Small intestine (tissue), 7 donors: ENCODE data around the gene AHNAK. TPM values are rescaled to one million over a fixed set of nuclear protein-coding genes. Genes with fewer than 3 reads are reported as not detected.
A peak's percentile ranks its signal among the peaks of the same experiment; 100 is the strongest.
"Not testable (repeated sequence)": the region's sequence is repeated elsewhere in the genome, so short reads cannot be mapped to it uniquely, and the experiment has no call there.

Experiments used
- DNase-seq, 2 donors: peaks; one replicate each; pipeline versions ENCODE4 v3.0.0 to v3.0.0-alpha.2; 2013
- FAIRE-seq: peaks from 2 replicates; lab custom pipeline; 2012; peaks lifted over from hg19 to GRCh38; lab: Jason Lieb, UNC
- H3K27ac ChIP-seq, 3 donors: one replicate each; pipeline ENCODE4 v1.5.1; 2013; ENCODE audit warnings: low read length in 2 of 3, mild to moderate bottlenecking in 2 of 3, control low read depth in 1 of 3, inconsistent platforms in 1 of 3, low read depth in 1 of 3, moderate library complexity in 1 of 3
- H3K27me3 ChIP-seq, 3 donors: one replicate each; pipeline ENCODE4 v1.6.1; 2013; ENCODE audit warnings: low read length in 3 of 3, inconsistent platforms in 1 of 3; ENCODE audit not compliant: control insufficient read depth in 3 of 3, insufficient read depth in 3 of 3
- H3K36me3 ChIP-seq, 3 donors: one replicate each; pipeline ENCODE4 v1.6.1; 2013; ENCODE audit warnings: low read length in 3 of 3, inconsistent platforms in 1 of 3, low read depth in 1 of 3, mild to moderate bottlenecking in 1 of 3, moderate library complexity in 1 of 3; ENCODE audit not compliant: control insufficient read depth in 3 of 3, insufficient read depth in 2 of 3
- H3K4me1 ChIP-seq, 3 donors: one replicate each; pipeline ENCODE4 v1.6.1; 2013; ENCODE audit warnings: low read length in 2 of 3, inconsistent platforms in 1 of 3, low read depth in 1 of 3, mild to moderate bottlenecking in 1 of 3, moderate library complexity in 1 of 3; ENCODE audit not compliant: control insufficient read depth in 3 of 3, insufficient read depth in 2 of 3
- H3K4me3 ChIP-seq, 3 donors: one replicate each; pipeline ENCODE4 v1.5.1; 2013; ENCODE audit warnings: low read length in 3 of 3, control low read depth in 1 of 3, inconsistent platforms in 1 of 3, low read depth in 1 of 3, mild to moderate bottlenecking in 1 of 3, moderate library complexity in 1 of 3
- H3K9me3 ChIP-seq, 2 donors: one replicate each; pipeline ENCODE4 v1.6.1; 2013; ENCODE audit warnings: low read depth in 1 of 2, low read length in 1 of 2; ENCODE audit not compliant: control insufficient read depth in 2 of 2, insufficient read depth in 1 of 2
- WGBS, 3 donors: extraction: QIAGEN DNeasy Blood & Tissue Kit; methylation state at CpG; one replicate each; pipeline ENCODE4 v1.1.7; 2013; 5-methylcytosine and 5-hydroxymethylcytosine counted together
- polyA plus RNA-seq, 4 donors: library from polyadenylated mRNA; stranded (reverse) in 3 of 4; unstranded in 1 of 4; fragments of 200-250 nt in 3 of 4; fragments of 120-200 nt in 1 of 4; gene quantifications; one replicate each; pipeline versions ENCODE4 v1.2.1 to v1.2.3, GENCODE V29; 2013
- donor health status: healthy with polysubstance abuse.
- donor health status: control.
- donor health status: control.
- donor health status: Bipolar disorder and iron deficiency.
- donor health status: healthy.

Gene AHNAK
- polyA plus RNA-seq, 4 donors = 72.1 to 110 (median 86.8) TPM

DNA sequence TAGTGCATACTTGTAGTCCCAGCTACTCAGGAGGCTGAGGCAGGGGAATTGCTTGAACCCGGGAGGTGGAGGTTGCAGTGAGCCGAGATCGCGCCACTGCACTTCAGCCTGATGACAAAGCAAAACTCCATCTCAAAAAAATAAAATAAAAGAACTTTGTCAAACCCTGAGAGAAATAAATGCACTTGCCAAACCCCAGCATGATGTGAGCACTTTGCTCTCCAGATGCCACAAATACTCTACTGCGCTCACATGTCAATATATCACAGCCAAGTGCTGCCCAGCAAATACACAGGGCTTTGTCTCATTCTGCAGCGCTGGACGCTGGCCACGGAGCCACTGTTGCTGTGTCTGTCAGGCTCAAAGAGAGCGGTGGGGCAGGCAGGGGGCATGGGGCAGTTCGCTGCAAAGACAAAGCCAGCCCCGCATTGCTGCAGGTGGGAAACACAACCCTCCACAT, 45.1 kb downstream of the AHNAK start:
- no peak for DNase-seq
- no peak for FAIRE-seq
- H3K4me1 ChIP-seq = peaks cover 4 to 43% (median 7%) of the 10 kb centered on the region in 3 donors

DNA sequence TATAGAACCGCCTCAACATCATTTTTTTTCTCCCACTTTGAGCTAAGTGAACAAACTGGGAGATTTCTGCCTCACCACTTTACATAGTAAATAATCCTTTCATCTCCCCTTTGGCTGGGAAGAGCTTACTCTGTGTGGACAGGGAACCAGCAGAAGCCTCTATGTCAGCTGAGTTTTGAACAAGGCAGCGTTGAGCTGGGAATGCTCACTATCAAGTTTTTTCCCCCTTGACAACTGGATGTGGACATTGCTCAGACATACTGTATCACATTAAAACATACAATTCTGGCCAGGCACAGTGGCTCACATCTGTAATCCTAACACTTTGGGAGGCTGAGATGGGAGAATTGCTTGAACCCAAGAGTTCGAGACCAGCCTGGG, 46.0 kb downstream of the AHNAK start:
- 87 to 94% (median 88%) methylated on average over 3 of the region's 3 CpGs for WGBS, 3 donors
- peaks cover 4 to 36% (median 5%) of the 10 kb centered on the region in 3 donors for H3K4me1 ChIP-seq
- H3K36me3 ChIP-seq = no peaks in the 10 kb centered on the region
- no peak for DNase-seq
- no peaks in the 10 kb centered on the region for H3K27me3 ChIP-seq
- no peaks in the 10 kb centered on the region for H3K9me3 ChIP-seq
- no peak overlapping the region for H3K4me3 ChIP-seq
- no peak for FAIRE-seq
- no peak overlapping the region for H3K27ac ChIP-seq

More for the DNA sequence above, 45.1 kb downstream of the AHNAK start:
- no peak overlapping the region for H3K4me3 ChIP-seq
- H3K9me3 ChIP-seq = no peaks in the 10 kb centered on the region
- H3K27ac ChIP-seq = no peak overlapping the region
- no peaks in the 10 kb centered on the region for H3K36me3 ChIP-seq
- 78 to 83% (median 79%) methylated on average over 11 of the region's 11 CpGs for WGBS, 3 donors
- H3K27me3 ChIP-seq = no peaks in the 10 kb centered on the region

DNA sequence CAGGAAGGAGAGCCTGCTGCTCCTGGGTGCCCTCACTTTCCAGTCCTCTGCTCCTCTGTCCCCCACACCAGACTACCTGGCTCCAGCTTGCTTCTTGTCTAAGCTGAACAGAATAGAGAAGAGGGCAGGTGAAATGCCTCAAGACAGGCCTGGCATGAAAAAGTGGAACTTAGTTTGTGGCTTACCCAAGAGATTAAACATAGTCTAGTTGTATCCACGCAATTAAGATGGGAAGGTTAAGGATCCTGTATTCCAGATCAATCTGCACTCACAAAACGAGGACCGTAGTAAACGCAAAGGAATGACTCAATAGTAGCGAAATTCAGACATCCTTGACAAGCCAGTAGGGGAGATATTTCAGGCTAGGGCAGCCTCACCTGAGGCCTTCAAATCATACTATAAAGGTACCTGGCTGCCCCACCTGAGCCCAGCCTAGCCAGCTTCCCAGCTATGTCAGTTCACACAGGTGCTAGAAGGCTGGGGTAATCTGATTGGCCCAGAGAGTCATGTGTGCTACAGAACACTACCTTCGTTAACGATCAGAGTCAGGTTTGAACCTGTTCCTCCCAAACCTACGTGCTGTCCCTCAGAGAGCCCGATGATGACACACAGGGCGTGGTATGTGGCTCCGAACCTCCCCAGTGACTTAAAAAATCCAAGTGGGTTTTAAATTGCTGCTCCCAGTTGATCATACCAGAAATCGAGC, 46.5 kb downstream of the AHNAK start:
- H3K4me1 ChIP-seq = peaks cover 1 to 30% (median 4%) of the 10 kb centered on the region in 3 donors
- H3K27me3 ChIP-seq = no peaks in the 10 kb centered on the region
- H3K9me3 ChIP-seq = no peaks in the 10 kb centered on the region
- WGBS, 3 donors = 36 to 78% (median 47%) methylated on average over 12 of the region's 12 CpGs
- peak in 1 of 2 donors; percentile 57 for DNase-seq
- H3K4me3 ChIP-seq = no peak overlapping the region
- H3K36me3 ChIP-seq = no peaks in the 10 kb centered on the region
- FAIRE-seq = no peak
- H3K27ac ChIP-seq = peak overlapping the region in 1 of 3 donors; percentile 18

DNA sequence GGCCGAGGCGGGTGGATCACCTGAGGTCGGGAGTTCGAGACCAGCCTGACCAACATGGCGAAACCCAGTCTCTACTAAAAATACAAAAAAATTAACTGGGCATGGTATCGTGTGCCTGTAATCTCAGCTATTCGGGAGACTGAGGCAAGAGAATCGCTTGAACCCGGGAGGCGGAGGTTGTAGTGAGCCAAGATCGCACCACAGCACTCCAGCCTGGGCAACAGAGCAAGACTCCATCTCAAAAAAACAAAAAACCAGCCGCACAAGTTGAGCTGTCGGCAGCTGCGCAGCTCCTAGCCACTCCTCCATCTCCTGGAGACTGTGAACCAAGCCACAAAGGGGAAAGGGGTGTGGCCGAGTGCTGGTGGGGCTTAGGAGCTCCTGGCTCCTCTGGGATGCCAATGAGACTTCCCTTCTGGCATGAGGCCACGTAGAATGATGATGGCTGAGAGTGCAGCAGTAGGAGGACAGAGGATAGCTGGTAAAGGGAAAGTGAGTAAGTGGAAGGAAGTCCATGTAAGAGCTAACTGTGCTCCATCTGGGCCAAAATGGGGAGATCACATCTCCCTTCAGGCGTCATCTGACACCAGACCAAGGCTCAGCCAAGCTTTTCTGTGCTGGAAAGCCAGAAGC, 47.2 kb downstream of the AHNAK start:
- 58 to 78% (median 62%) methylated on average over 17 of the region's 17 CpGs for WGBS, 3 donors
- peaks cover 0 to 25% (median 2%) of the 10 kb centered on the region in 3 donors for H3K4me1 ChIP-seq
- not testable (repeated sequence) for H3K27me3 ChIP-seq, H3K9me3 ChIP-seq, H3K4me3 ChIP-seq, FAIRE-seq, H3K36me3 ChIP-seq
- H3K27ac ChIP-seq = peak overlapping the region in 1 of 3 donors; percentile 18
- DNase-seq = peak in 1 of 2 donors; percentile 85

DNA sequence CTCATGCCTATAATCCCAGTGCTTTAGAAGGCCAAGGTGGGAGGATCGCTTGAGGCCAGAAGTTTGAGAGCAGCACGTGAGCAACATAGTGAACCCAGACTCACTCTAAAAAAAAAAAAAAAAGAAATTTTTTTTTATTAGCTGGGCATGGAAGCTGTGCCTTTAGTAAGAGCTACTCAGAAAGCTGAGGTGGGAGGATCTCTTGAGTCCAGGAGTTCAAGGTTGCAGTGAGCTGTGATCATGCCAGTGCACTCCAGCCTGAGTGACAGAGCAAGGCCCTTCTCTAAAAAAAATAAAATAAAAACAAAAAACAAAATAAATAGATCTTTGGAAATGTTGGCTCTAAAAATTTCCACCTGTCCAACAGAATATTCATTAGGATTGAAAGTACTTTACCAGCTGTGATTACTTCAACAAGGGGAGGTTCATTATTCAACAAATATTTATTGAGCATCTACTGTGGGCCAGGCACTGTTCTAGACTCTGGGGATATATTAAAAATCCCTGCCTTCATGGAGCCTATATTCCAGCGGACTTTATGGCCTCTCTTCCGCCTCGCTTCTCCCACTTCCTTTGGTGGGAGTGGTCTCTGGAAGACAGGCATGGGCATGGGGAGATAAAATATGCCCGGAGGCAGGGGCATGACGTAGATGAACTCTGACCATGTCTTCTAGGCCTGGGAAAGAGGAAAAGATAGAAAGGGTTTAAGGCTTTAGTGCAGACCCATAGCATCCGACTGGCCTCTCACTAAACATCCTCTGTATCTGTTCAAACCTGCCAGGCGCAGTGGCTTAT, 47.9 kb downstream of the AHNAK start:
- WGBS, 3 donors = 87 to 92% (median 88%) methylated on average over 9 of the region's 9 CpGs
- no peak overlapping the region for H3K4me3 ChIP-seq
- no peak for FAIRE-seq
- peak in 1 of 2 donors; percentile 34 for DNase-seq
- no peaks in the 10 kb centered on the region for H3K36me3 ChIP-seq
- peak overlapping the region in 1 of 3 donors; percentile 64 for H3K27ac ChIP-seq
- H3K9me3 ChIP-seq = no peaks in the 10 kb centered on the region
- H3K4me1 ChIP-seq = peaks cover 0 to 25% (median 2%) of the 10 kb centered on the region in 3 donors
- H3K27me3 ChIP-seq = no peaks in the 10 kb centered on the region

DNA sequence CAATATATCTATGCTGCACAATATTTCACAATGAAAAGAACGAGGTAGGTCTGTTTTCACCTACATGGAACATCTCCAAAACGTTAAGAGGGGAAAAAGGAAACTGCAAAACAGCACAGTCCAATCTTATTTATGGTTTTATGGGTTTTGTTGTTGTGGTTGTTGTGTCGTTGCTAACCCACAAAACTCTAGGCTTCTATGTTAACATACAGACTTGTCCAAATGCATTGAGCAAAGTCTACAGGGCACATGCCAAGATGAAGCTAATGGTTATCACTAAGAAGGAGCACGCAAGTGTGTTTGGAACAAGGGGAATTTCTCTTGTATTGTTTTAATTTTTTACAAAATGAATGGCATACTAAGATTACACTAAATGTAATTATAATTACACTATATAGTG, 48.6 kb downstream of the AHNAK start:
- Histone ChIP-seq H3K9me3 (no peaks in the 10 kb centered on the region), H3K4me3 (no peak overlapping the region), H3K4me1 (peaks cover 0 to 24% (median 2%) of the 10 kb centered on the region in 3 donors), H3K27ac (peak overlapping the region in 2 of 3 donors; percentile 41 to 64), H3K36me3 (no peaks in the 10 kb centered on the region), H3K27me3 (no peaks in the 10 kb centered on the region)
- DNase-seq (peak; percentile 45 to 67), FAIRE-seq (no peak)
- 14 to 55% (median 34%) methylated on average over 4 of the region's 4 CpGs for WGBS, 3 donors

DNA sequence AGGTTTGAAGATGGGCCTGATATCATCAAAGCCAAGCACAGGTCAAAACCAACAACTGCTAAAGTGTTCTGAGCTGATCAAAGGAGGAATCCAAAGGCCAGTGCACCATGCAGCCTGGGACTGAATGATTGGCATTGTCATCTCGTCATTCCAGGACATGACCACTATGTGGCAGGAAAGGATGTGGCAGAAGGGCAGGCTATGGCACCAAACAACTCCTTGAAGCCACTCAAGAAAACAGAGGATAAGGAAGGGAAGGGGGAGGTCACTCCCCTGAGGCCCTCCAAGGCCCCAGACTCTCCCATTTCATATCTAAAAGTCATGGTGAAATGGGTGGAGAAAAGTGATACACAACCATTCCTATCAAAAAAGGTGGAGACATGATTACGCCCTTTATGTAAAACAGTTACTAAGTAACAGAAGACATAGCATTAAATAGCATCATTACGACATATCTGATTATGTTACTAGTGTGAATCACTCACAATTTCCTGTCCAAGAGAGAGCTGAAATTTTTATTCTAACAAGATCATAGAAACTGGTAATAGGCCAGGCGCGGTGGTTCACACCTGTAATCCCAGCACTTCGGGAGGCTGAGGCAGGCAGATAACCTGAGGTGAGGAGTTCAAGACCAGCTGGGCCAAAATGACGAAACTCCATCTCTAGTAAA, 49.3 kb downstream of the AHNAK start:
- H3K4me3 ChIP-seq = no peak overlapping the region
- DNase-seq = peak; percentile 80 to 93
- FAIRE-seq = no peak
- peak overlapping the region; percentile 4 to 64 (median 45) for H3K27ac ChIP-seq
- peaks cover 0 to 19% (median 2%) of the 10 kb centered on the region in 3 donors for H3K4me1 ChIP-seq
- 28 to 56% (median 36%) methylated on average over 7 of the region's 7 CpGs for WGBS, 3 donors
- H3K36me3 ChIP-seq = no peaks in the 10 kb centered on the region
- no peaks in the 10 kb centered on the region for H3K9me3 ChIP-seq
- no peaks in the 10 kb centered on the region for H3K27me3 ChIP-seq

DNA sequence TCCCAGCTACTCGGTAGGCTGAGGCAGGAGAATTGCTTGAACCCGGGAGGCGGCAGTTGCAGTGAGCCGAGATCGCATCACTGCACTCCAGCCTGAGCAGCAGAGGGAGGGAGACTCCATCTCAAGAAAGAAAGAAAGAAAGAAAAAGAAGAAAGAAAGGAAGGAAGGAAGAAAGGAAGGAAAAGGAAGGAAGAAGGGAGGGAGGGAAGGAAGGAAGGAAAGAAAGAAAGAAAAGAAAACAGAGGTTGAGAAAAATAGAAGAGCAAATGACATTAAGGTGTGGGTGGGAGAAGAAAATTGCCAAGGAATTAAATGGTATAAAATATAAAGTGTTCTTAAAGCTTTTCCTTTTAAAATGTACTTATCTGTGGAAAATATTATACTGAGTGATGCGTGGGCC, 49.9 kb downstream of the AHNAK start:
- H3K36me3 ChIP-seq = no peaks in the 10 kb centered on the region
- no peaks in the 10 kb centered on the region for H3K9me3 ChIP-seq
- DNase-seq (no peak), FAIRE-seq (no peak)
- H3K4me1 ChIP-seq = peaks cover 0 to 19% (median 2%) of the 10 kb centered on the region in 3 donors
- 79 to 92% (median 88%) methylated on average over 6 of the region's 6 CpGs for WGBS, 3 donors
- H3K27me3 ChIP-seq = no peaks in the 10 kb centered on the region
- no peak overlapping the region for H3K4me3 ChIP-seq
- H3K27ac ChIP-seq = peak overlapping the region in 1 of 3 donors; percentile 64
